Measurements from ENCODE around the gene HILPDA. TPM values are rescaled to one million over a fixed set of nuclear protein-coding genes. Genes with fewer than 3 reads are reported as not detected.
A peak's percentile ranks its signal among the peaks of the same experiment; 100 is the strongest.

The HILPDA gene
- total RNA-seq, 1 donor from 2014 or later: 7.4 TPM

DNA sequence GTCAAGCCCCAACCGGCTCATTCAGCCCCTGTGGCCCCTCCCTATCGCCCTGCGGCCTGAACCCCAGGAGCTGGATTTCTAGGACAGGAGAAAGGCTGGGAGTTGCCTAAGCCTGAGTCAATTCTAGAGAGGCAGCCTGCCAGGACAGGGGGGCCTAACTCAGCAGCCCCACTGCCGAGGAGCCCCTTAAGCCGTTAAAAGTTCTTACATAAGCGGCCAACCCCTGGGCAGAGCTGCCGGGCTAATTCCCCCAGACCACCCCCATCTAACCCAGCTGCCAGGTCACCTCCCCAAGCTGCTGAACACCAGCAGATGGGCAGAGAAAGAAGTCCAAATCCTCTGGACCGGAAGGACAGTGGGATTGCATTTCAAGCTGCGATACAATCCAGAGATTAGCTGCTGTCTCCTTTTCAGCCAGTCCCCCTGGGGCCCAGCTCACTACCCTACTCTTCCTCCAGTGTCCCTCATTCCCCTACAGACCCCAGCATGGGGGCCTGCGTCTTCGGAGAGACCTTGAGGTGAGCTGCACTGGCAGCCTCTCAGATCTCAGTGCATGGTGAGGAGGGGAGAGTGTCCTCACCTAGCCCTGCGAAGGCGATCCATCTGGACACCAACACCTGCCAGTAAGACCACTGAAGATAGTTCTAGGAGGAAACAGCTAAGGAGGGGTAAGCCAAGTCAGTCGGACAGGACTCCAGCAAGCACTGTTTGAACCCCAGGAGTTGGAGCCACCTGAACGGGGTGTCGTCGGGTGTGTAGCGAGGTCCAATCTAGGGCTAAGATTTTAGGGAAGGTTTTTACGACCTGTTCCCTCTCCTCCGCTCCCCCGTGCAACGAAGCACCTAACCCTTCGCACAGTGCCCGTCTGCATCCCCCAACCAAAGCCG is 46.7 kb upstream of the HILPDA start:
- Mint-ChIP-seq H3K27ac (ENCODE audit: unreplicated experiment) (no peak overlapping the region), H3K36me3 (ENCODE audit: unreplicated experiment) (no peaks in the 10 kb centered on the region), H3K4me1 (ENCODE audit: unreplicated experiment) (peaks cover 26% of the 10 kb centered on the region), H3K9me3 (ENCODE audit: unreplicated experiment) (peaks cover 8% of the 10 kb centered on the region), H3K27me3 (ENCODE audit: unreplicated experiment) (peaks cover 14% of the 10 kb centered on the region), H3K4me3 (ENCODE audit: unreplicated experiment) (peak overlapping the region; percentile 76)
- TF ChIP-seq, protein P1, sequence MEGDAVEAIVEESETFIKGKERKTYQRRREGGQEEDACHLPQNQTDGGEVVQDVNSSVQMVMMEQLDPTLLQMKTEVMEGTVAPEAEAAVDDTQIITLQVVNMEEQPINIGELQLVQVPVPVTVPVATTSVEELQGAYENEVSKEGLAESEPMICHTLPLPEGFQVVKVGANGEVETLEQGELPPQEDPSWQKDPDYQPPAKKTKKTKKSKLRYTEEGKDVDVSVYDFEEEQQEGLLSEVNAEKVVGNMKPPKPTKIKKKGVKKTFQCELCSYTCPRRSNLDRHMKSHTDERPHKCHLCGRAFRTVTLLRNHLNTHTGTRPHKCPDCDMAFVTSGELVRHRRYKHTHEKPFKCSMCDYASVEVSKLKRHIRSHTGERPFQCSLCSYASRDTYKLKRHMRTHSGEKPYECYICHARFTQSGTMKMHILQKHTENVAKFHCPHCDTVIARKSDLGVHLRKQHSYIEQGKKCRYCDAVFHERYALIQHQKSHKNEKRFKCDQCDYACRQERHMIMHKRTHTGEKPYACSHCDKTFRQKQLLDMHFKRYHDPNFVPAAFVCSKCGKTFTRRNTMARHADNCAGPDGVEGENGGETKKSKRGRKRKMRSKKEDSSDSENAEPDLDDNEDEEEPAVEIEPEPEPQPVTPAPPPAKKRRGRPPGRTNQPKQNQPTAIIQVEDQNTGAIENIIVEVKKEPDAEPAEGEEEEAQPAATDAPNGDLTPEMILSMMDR (IDR thresholded peaks at IDR 0.05): no peak
- no peak for DNase-seq (ENCODE audit: extremely low spot score, unreplicated experiment)

DNA sequence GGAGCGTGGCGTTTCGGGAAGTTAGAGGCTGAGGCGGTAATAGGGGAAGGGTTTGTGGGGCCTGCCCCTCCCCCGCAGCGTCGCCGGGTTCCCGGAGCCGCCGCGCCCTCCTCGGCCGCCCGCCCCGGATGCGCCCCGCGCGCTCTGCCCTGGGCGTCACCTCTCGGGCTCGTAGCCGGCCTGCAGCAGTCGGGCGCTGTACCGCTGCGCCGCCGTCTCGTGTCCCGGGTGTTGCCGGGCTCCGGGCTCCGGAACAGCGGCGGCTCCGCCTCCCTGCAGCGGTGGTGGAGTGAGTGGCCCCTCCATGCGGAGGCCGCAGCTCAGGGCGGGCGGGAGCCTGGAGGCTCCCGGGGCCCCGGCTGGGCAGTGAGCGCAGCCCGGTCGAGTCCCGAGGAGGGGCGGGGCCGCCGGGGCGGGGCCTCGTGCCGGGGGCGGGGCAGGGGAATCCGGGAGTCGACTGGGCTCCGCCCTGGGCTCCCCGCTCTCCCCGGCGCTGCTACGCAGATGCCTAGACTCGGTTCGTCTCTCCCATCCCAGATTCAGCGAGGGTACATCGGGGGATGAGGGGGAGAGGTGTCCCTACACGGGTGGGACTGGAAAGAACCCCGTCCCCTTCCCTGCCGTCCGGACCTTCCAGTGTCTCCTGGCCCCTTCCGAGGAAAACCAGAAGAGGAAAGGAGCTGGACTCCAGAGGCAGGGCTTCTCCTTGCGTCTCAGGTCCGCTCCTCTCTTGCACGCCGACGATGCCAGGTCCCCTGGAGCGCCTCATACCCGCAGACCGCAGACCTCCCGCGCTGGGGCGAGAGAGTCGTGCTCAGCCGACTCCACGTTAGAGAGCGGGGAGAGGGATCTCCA is 45.9 kb upstream of the HILPDA start, which contains the start of gene IMPDH1:
Gene IMPDH1 (minus strand): TSS at position 387 of the 855 bp plus-strand sequence. CDS start 81 bp downstream, at position 306.
- peaks cover 17% of the 10 kb centered on the region for H3K4me1 Mint-ChIP-seq (ENCODE audit: unreplicated experiment)
- H3K4me3 Mint-ChIP-seq (ENCODE audit: unreplicated experiment): peak within 1 kb of the TSS; percentile 87
- no peaks in the 10 kb centered on the region for H3K36me3 Mint-ChIP-seq (ENCODE audit: unreplicated experiment)
- peaks cover 8% of the 10 kb centered on the region for H3K9me3 Mint-ChIP-seq (ENCODE audit: unreplicated experiment)
- H3K27me3 Mint-ChIP-seq (ENCODE audit: unreplicated experiment): peaks cover 18% of the 10 kb centered on the region
- TF ChIP-seq, protein P1 (IDR thresholded peaks at IDR 0.05): no peak
- peak within 1 kb of the TSS; percentile 79 for H3K27ac Mint-ChIP-seq (ENCODE audit: unreplicated experiment)
- peak; percentile 92 for DNase-seq (ENCODE audit: extremely low spot score, unreplicated experiment)

DNA sequence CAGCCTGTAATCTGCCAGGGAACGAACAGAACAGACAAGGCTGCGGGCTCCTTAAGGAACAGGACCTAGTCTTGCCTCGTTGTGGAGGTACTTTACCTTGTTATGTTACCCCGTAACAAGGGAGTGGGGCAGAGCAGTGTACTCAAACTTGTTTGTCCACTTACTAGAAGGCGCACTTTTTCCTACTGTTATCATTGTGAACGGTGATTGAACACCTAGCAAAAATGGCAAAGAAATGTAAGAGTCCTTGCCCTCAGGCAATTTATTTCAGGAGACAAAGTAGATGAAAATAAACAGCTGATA is 45.3 kb upstream of the HILPDA start:
- TF ChIP-seq, protein P1 (IDR thresholded peaks at IDR 0.05): no peak
- H3K27ac Mint-ChIP-seq (ENCODE audit: unreplicated experiment): peak overlapping the region; percentile 79
- H3K27me3 Mint-ChIP-seq (ENCODE audit: unreplicated experiment): peaks cover 18% of the 10 kb centered on the region

GRCh38 chr7:128415217-128415785 is 40.4 kb upstream of the HILPDA start:
- TF ChIP-seq, protein P1 (IDR thresholded peaks at IDR 0.05): no peak

More for the DNA sequence above, 45.3 kb upstream of the HILPDA start:
- no peak for DNase-seq (ENCODE audit: extremely low spot score, unreplicated experiment)
- H3K4me3 Mint-ChIP-seq (ENCODE audit: unreplicated experiment): peak overlapping the region; percentile 87
- H3K4me1 Mint-ChIP-seq (ENCODE audit: unreplicated experiment): peaks cover 13% of the 10 kb centered on the region
- no peaks in the 10 kb centered on the region for H3K36me3 Mint-ChIP-seq (ENCODE audit: unreplicated experiment)
- H3K9me3 Mint-ChIP-seq (ENCODE audit: unreplicated experiment): peaks cover 8% of the 10 kb centered on the region

More at GRCh38 chr7:128415217-128415785, 40.4 kb upstream of the HILPDA start:
- Mint-ChIP-seq H3K27me3 (ENCODE audit: unreplicated experiment) (peaks cover 26% of the 10 kb centered on the region), H3K4me1 (ENCODE audit: unreplicated experiment) (peaks cover 2% of the 10 kb centered on the region), H3K27ac (ENCODE audit: unreplicated experiment) (no peak overlapping the region), H3K9me3 (ENCODE audit: unreplicated experiment) (peaks cover 8% of the 10 kb centered on the region), H3K36me3 (ENCODE audit: unreplicated experiment) (no peaks in the 10 kb centered on the region), H3K4me3 (ENCODE audit: unreplicated experiment) (no peak overlapping the region)
- no peak for DNase-seq (ENCODE audit: extremely low spot score, unreplicated experiment)
